Breast epithelium (tissue), 4 donors: ENCODE data around the gene PRKD2. TPM values are rescaled to one million over a fixed set of nuclear protein-coding genes. Genes with fewer than 3 reads are reported as not detected.

Experiments
- DNase-seq, 2 donors: peaks; one replicate each; pipeline ENCODE4 v3.0.0-alpha.2; 2019; ENCODE audit warnings: low spot score in 2 of 2
- H3K27ac ChIP-seq, 2 donors: fragments of 200-600 bp; sonication (generic) in 1 of 2; one replicate each; pipeline ENCODE4 v1.5.1; 2016 to 2019; ENCODE audit warnings: mild to moderate bottlenecking in 1 of 2
- H3K27me3 ChIP-seq, 2 donors: fragments of 200-600 bp; sonication (generic) in 1 of 2; one replicate each; pipeline versions ENCODE4 v1.5.1 to v1.6.0; 2017 to 2019; ENCODE audit warnings: control low read depth in 1 of 2, mild to moderate bottlenecking in 1 of 2
- H3K36me3 ChIP-seq: fragments of 200-600 bp; one replicate; pipeline ENCODE4 v1.5.1; 2019
- H3K4me1 ChIP-seq, 2 donors: fragments of 200-600 bp; sonication (generic); one replicate each; pipeline ENCODE4 v1.5.1; 2016 to 2019; ENCODE audit warnings: control low read depth in 1 of 2
- H3K4me3 ChIP-seq, 3 donors: fragments of 200-600 bp; sonication (generic); 1 replicate in 2 of 3; 2 replicates in 1 of 3; pipeline ENCODE4 v1.5.1; 2016 to 2019; ENCODE audit warnings: mild to moderate bottlenecking in 3 of 3, moderate library complexity in 2 of 3
- H3K9me3 ChIP-seq, 2 donors: fragments of 200-600 bp; sonication (generic) in 1 of 2; one replicate each; pipeline ENCODE4 v1.5.1; 2016 to 2019; ENCODE audit warnings: control low read depth in 1 of 2
- POLR2A ChIP-seq: fragments of 450-650 bp; IDR thresholded peaks from one replicate; pipeline ENCODE4 v1.6.1; 2016; ENCODE audit warnings: antibody characterized with exemption, mild to moderate bottlenecking, moderate library complexity
- POLR2AphosphoS5 ChIP-seq, 3 donors: sonication (generic); formaldehyde crosslinking; IDR thresholded peaks; one replicate each; pipeline ENCODE4 v1.6.1; 2017; ENCODE audit warnings: antibody characterized with exemption in 3 of 3
- intact Hi-C: fragments of 100-400 bp; cut with DNase I; formaldehyde crosslinking; loops from one replicate; pipeline ENCODE4 v1.15.1; 2023; ENCODE audit warnings: low total_unique reads
- total RNA-seq, 3 donors: library from RNA; depleted of rRNA; stranded (reverse); fragments of >200 nt; gene quantifications; one replicate each; pipeline ENCODE4 v1.1.0, GENCODE V29; 2016
- TF ChIP-seq, protein P1 (sequence below), 3 donors: fragments of 450-650 bp; IDR thresholded peaks; one replicate each; pipeline ENCODE4 v1.5.1; 2016 to 2017; ENCODE audit warnings: antibody characterized with exemption in 3 of 3, mild to moderate bottlenecking in 3 of 3, moderate library complexity in 3 of 3

Gene PRKD2
- total RNA-seq, 3 donors from 2014 or later, result 13.1 to 36.7 (median 25.5) TPM

DNA sequence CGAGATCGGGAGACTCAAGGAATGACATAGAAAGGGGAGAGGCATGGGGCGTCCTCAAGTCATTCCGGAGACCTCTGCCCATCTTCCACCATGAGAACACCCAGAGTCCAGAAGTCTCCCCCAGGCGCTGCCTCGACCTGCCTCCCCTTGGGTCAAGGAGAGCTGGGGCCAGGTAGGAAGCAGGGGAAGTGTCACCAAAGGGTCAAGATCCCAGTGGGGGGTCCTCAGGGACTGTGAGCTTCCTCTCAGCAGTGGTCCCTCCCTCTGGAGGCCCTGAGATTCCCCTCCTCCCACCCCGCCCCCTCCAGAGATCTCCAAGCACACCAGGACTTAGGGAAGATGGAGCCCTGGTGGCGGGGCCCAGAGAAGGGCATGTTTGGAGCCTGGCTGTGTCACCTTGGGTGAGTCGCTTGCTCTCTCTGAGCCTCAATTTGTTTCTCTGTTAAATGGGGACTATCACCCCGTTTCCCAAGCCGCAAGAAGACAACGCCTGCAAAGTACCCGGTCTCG lies 56.9 kb downstream of the PRKD2 start:
- intact Hi-C loops, result loop anchor here (5.0 kb wide), 1 partner anchor 43 kb away; no protein-coding TSS in a partner anchor
- no peak for DNase-seq
- Histone ChIP-seq H3K4me3 (peak overlapping the region; percentile 54 to 88 (median 63)), H3K36me3 (no peaks in the 10 kb centered on the region), H3K27ac (peak overlapping the region; percentile 67 to 82), H3K4me1 (peaks cover 5 to 12% of the 10 kb centered on the region in 2 donors), H3K27me3 (peaks cover 0 to 18% of the 10 kb centered on the region in 2 donors), H3K9me3 (no peaks in the 10 kb centered on the region)
- TF ChIP-seq POLR2AphosphoS5 (IDR thresholded peaks at IDR 0.05) (no peak), POLR2A (no peak)
- TF ChIP-seq, protein P1, sequence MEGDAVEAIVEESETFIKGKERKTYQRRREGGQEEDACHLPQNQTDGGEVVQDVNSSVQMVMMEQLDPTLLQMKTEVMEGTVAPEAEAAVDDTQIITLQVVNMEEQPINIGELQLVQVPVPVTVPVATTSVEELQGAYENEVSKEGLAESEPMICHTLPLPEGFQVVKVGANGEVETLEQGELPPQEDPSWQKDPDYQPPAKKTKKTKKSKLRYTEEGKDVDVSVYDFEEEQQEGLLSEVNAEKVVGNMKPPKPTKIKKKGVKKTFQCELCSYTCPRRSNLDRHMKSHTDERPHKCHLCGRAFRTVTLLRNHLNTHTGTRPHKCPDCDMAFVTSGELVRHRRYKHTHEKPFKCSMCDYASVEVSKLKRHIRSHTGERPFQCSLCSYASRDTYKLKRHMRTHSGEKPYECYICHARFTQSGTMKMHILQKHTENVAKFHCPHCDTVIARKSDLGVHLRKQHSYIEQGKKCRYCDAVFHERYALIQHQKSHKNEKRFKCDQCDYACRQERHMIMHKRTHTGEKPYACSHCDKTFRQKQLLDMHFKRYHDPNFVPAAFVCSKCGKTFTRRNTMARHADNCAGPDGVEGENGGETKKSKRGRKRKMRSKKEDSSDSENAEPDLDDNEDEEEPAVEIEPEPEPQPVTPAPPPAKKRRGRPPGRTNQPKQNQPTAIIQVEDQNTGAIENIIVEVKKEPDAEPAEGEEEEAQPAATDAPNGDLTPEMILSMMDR (IDR thresholded peaks at IDR 0.05), result no peak

DNA sequence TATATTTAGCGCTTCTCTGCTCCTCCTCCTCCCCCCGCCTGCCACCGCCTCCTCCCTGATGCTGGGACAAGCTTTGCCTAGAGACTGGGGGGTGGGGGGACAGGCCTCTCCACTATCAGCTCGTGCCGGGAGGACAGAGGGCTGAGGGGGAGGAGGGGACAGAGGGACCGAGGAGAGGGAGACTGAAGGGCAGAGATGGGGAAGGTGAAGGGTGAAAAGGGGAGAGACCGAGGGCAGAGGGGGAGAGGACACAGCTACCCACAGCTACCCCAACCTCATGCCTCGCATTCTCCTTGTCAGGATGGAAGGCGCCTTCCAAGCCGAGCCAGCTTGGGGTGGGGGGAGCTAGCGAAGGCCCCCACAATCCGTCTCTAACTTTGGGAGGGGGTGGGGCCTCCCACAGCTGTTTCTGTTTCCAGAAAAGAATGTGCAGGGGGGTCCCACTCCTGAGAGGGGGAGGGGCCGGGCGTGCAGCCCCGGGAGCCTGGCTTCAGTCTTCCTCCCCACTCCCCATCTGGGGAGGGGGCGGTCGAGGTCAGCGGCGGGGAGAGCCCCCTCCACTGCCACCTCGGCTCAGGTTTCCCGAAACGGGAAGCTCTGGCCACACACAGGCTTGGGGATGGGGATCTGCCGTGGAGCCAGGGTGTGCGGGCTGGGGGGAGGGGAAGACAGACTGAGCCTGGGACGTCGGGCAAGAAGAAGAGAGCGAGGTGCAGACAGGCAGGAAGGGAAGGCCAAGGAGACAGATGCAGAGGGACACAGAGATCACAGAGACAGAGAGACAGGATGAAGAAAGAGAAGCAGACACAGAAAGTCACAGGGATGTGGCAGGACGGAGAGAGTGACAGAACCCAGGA lies 57.5 kb downstream of the PRKD2 start:
- Histone ChIP-seq H3K9me3 (no peaks in the 10 kb centered on the region), H3K4me1 (peaks cover 5 to 12% of the 10 kb centered on the region in 2 donors), H3K27me3 (peaks cover 0 to 18% of the 10 kb centered on the region in 2 donors), H3K4me3 (peak overlapping the region; percentile 54 to 88 (median 63)), H3K27ac (peak overlapping the region; percentile 38 to 50), H3K36me3 (no peaks in the 10 kb centered on the region)
- DNase-seq, result no peak
- intact Hi-C loops, result loop anchor here (5.0 kb wide), 1 partner anchor 42 kb away; no protein-coding TSS in a partner anchor
- TF ChIP-seq POLR2A (no peak), POLR2AphosphoS5 (IDR thresholded peaks at IDR 0.05) (no peak)
- TF ChIP-seq, protein P1 (IDR thresholded peaks at IDR 0.05), result no peak

DNA sequence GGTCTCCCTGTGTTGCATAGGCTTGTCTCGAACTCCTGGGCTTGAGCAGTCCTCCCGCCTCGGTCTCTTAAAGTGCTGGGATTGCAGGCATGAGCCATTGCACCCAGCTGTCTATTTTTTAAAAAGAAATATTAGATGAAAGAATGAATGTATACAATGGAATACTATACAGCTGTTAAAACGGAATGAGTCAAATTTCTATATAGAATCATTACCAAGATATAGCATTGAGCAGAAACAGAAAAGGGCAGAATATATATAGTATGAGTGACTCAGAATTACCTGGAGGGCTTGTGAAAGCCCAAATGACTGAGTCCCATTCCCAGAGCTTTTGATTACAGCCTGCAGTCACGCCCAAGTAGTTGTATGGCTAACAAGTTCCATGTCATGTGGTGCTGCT lies 60.4 kb downstream of the PRKD2 start:
- no peak overlapping the region for H3K4me3 ChIP-seq
- H3K36me3 ChIP-seq, result no peaks in the 10 kb centered on the region
- H3K27me3 ChIP-seq, result peaks cover 0 to 18% of the 10 kb centered on the region in 2 donors
- H3K4me1 ChIP-seq, result peaks cover 5 to 12% of the 10 kb centered on the region in 2 donors
- H3K27ac ChIP-seq, result no peak overlapping the region
- intact Hi-C loops, result no loop called here
- no peaks in the 10 kb centered on the region for H3K9me3 ChIP-seq
- DNase-seq, result no peak
- TF ChIP-seq, protein P1 (IDR thresholded peaks at IDR 0.05), result no peak
- no peak for TF ChIP-seq POLR2A
- TF ChIP-seq POLR2AphosphoS5 (IDR thresholded peaks at IDR 0.05), result no peak

DNA sequence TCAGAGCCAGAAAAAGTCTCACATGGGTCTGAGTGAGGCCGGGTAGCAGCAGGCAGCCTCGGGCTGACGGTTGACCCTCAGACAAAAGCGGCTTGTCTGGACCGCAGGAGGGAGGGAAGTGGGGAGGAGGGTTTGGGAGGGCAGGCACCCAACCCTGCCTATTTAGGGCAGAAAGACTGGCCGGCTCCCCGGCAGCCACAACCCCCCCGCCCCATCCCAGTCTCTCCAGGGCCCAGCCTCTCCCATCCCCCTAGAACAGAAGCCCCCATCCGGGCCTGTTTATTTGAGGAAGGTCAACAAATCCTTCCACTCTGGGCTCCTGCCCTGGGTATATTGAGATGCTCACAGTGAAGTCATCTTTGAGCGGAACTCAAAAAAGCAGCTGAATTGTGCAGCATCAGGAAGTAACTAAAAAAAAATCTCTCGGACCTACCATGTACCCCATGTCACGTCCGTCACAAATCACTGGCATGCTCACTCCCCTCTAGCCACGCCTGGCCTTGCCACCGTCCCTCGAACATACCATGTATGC lies 62.2 kb downstream of the PRKD2 start:
- H3K27ac ChIP-seq, result no peak overlapping the region
- H3K27me3 ChIP-seq, result peaks cover 0 to 18% of the 10 kb centered on the region in 2 donors

More for the DNA sequence above, 62.2 kb downstream of the PRKD2 start:
- intact Hi-C loops, result no loop called here
- Histone ChIP-seq H3K36me3 (no peaks in the 10 kb centered on the region), H3K4me3 (no peak overlapping the region), H3K4me1 (peaks cover 0 to 3% of the 10 kb centered on the region in 2 donors), H3K9me3 (no peaks in the 10 kb centered on the region)
- TF ChIP-seq, protein P1 (IDR thresholded peaks at IDR 0.05), result no peak
- TF ChIP-seq POLR2AphosphoS5 (IDR thresholded peaks at IDR 0.05) (no peak), POLR2A (no peak)
- no peak for DNase-seq
